ENCODE results near the gene MAP3K5. TPM values are rescaled to one million over a fixed set of nuclear protein-coding genes. Genes with fewer than 3 reads are reported as not detected.

The MAP3K5 gene
- total and polyA plus RNA-seq, 2 of the 8 experiments (the other 6 are each of a cell fraction or from before 2014, with no cell fraction given): 0.63 to 2.6 TPM

DNA sequence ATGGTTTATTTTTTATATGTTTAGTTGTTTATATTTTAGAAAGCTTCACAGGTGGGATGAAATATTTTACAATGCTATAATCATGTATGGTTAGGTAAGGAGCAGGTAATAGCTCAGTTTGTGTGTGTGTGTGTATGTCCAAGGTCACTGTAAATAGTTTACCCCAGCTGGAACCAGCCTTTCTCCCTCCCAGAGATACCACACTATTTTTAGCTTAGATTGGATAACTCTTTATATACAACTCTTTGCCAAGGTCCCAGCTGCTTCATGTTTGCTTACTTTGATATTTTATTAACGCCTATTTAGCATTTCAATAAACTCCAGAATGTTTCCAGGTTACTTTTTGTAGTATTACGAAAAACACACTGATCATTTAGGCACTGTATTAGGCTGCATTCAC lies 28.3 kb upstream of the MAP3K5 start:
- peaks cover 0 to 7% (median 3%) of the 10 kb centered on the region in 4 experiments; a peak in 3 of 7 replicates for H3K4me1 ChIP-seq (replicated peaks in 1 of 4; ENCODE audit: control insufficient read depth in 3 of 4, insufficient read depth in 4 of 4, low read length in 3 of 4)
- no peaks in the 10 kb centered on the region; a peak in 1 of 4 replicates for H3K79me2 ChIP-seq (ENCODE audit: control insufficient read depth in 1 of 2, insufficient read depth in 2 of 2, low read length in 2 of 2)
- no peak overlapping the region for H3K23ac ChIP-seq (ENCODE audit: insufficient read length)
- no peak for DNase-seq (ENCODE audit: low read depth in 1 of 2, low spot score in 2 of 2)
- no peak overlapping the region for H4K8ac ChIP-seq (ENCODE audit: extremely low read depth, insufficient read depth, low read length)
- H3K56ac ChIP-seq (replicated peaks; ENCODE audit: insufficient read length, low read depth, low read length): no peak overlapping the region
- no peak overlapping the region for H4K91ac ChIP-seq (replicated peaks; ENCODE audit: insufficient read length, low read length)
- H3K4me2 ChIP-seq (ENCODE audit: insufficient read depth in 1 of 2, low read depth in 2 of 2, low read length in 2 of 2): no peak overlapping the region
- H2AK5ac ChIP-seq (ENCODE audit: low read depth, low read length): no peak overlapping the region
- H3K27ac ChIP-seq (ENCODE audit: low read depth, low read length): no peak overlapping the region
- H2BK120ac ChIP-seq (replicated peaks; ENCODE audit: low read depth, low read length): no peak overlapping the region
- ChIA-PET POLR2A (ENCODE audit: partially characterized antibody) (interaction anchor here (0.6 kb wide), 1 partner anchor 8 kb away, joined by 3 read pairs; no protein-coding TSS in a partner anchor), CTCF (ENCODE audit: partially characterized antibody) (interaction anchor here (0.9 kb wide), 1 partner anchor 28 kb away, joined by 4 read pairs; the partner anchor contains the start of gene MAP3K5)
- no peak overlapping the region for H2AFZ ChIP-seq (ENCODE audit: low read length)
- peaks cover 0 to 6% (median 0%) of the 10 kb centered on the region in 4 experiments; a peak in 1 of 8 replicates for H3K36me3 ChIP-seq (ENCODE audit: control insufficient read depth in 2 of 4, insufficient read depth in 4 of 4, low read length in 3 of 4)
- no peak overlapping the region for H2BK5ac ChIP-seq (ENCODE audit: low read depth, low read length)
- H4K20me1 ChIP-seq (replicated peaks in 1 of 2; ENCODE audit: control insufficient read depth in 1 of 2, insufficient read depth in 2 of 2, low read length in 2 of 2): no peaks in the 10 kb centered on the region
- no peak overlapping the region for H3K14ac ChIP-seq (ENCODE audit: insufficient read length)
- H2BK12ac ChIP-seq (ENCODE audit: low read depth, low read length): no peak overlapping the region
- no peak for FAIRE-seq
- no peak overlapping the region for H4K5ac ChIP-seq (ENCODE audit: insufficient read length, low read depth, low read length)
- whole genome bisulfite sequencing, 2 experiments (ENCODE audit: extremely low coverage in 1 of 2, insufficient coverage in 1 of 2, insufficient read length in 1 of 2, insufficient replicate concordance in 2 of 2, low coverage in 1 of 2, low lambda C conversion rate in 2 of 2, missing lambda C conversion rate in 1 of 2): 85% methylated on average over 2 of the region's 2 CpGs; no CpG with 5 or more reads in 1 of the 2 experiments
- no peak overlapping the region for H3K9ac ChIP-seq (replicated peaks in 1 of 4; ENCODE audit: extremely low read depth in 1 of 4, low read depth in 3 of 4, low read length in 3 of 4)
- no peak overlapping the region for H3K4ac ChIP-seq (replicated peaks; ENCODE audit: insufficient read length, low read depth, low read length)
- H2BK20ac ChIP-seq (ENCODE audit: low read length): no peak overlapping the region
- H3K23me2 ChIP-seq (ENCODE audit: low read depth, low read length): peaks cover 9% of the 10 kb centered on the region; the same call in 1 of the 2 replicates
- H3K9me3 ChIP-seq (ENCODE audit: insufficient read depth in 2 of 2, low read depth in 1 of 2, low read length in 1 of 2): no peaks in the 10 kb centered on the region
- no peak overlapping the region for H3K18ac ChIP-seq (ENCODE audit: extremely low read depth, low read length)
- no peaks in the 10 kb centered on the region; a peak in 2 of 7 replicates for H3K27me3 ChIP-seq (replicated peaks in 1 of 4; ENCODE audit: control insufficient read depth in 3 of 4, extremely low read depth in 1 of 4, insufficient read depth in 3 of 4, low read length in 3 of 4)
- no peak overlapping the region for H3K4me3 ChIP-seq (ENCODE audit: extremely low read depth in 1 of 4, insufficient read depth in 2 of 4, low read depth in 3 of 4, low read length in 4 of 4)
- no peak overlapping the region for H2BK15ac ChIP-seq (ENCODE audit: low read length)
- no peaks in the 10 kb centered on the region; the same call in 1 of the 2 replicates for H3K79me1 ChIP-seq (ENCODE audit: low read depth, low read length)

Measured in H1 (cell line).